Measurements from ENCODE around the gene TUBGCP2. TPM values are rescaled to one million over a fixed set of nuclear protein-coding genes. Genes with fewer than 3 reads are reported as not detected.

Gene TUBGCP2
- total and polyA plus RNA-seq, 9 of the 15 experiments (the other 6 are each of a cell fraction or from before 2014, with no cell fraction given) = 4.3 to 56.6 (median 28.4) TPM

DNA sequence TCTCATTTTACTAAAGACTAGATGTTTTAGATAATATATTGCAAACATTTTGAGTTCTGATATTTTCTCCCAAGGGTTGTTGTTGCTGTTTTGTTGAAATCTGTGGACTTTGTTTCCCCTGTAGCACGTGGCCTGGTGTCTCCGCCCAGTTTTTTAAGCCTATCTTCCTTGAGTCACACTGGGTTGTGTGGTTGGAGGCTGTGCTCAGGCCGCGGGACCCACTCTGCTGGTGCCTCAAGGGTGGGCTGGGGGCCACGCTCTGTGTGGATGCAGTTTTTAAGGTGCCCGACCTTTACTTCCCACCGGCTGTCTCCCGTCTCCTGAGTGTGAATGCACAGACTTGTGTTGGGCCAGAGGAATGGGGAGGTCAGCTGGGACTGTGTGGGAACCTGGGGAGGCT, 34.3 kb upstream of the TUBGCP2 start:
- DNase-seq (ENCODE audit: extremely low read depth in 1 of 4, low spot score in 3 of 4) (no peak), FAIRE-seq (no peak)
- POLR2A ChIA-PET = no interaction called here

GRCh38 chr10:133341983-133342382, 33.3 kb upstream of the TUBGCP2 start:
- CTCF ChIA-PET (ENCODE audit: low intra/inter-chr PET ratio) = no interaction called here
- POLR2A ChIA-PET = no interaction called here
- H3K9ac ChIP-seq (ENCODE audit: insufficient read depth in 1 of 2, low read depth in 2 of 2, low read length in 2 of 2) = no peak overlapping the region
- no peak for DNase-seq (ENCODE audit: extremely low read depth in 1 of 4, low spot score in 3 of 4)
- no peak for ATAC-seq
- H3K4me3 ChIP-seq = no peak overlapping the region
- 35% methylated on average over 4 of the region's 4 CpGs for WGBS (ENCODE audit: insufficient coverage, low coverage, missing lambda C conversion rate)
- no peaks in the 10 kb centered on the region for H3K9me1 ChIP-seq (ENCODE audit: control insufficient read depth, insufficient read depth, low read length)
- H3K9me3 ChIP-seq (replicated peaks; ENCODE audit: control insufficient read depth, insufficient read depth, low read depth, low read length) = no peaks in the 10 kb centered on the region
- in situ Hi-C loops (cut with MboI) (no loop called here), intact Hi-C loops (cut with micrococcal nuclease) (no loop called here)
- no peaks in the 10 kb centered on the region; a peak in 1 of 5 replicates for H3K27me3 ChIP-seq (ENCODE audit: control insufficient read depth in 2 of 2, insufficient read depth in 2 of 2, low read length in 2 of 2)
- no peaks in the 10 kb centered on the region for H3K36me3 ChIP-seq (ENCODE audit: control insufficient read depth, insufficient read depth, low read length)
- H4K20me1 ChIP-seq (replicated peaks; ENCODE audit: control insufficient read depth, insufficient read depth, low read length) = no peaks in the 10 kb centered on the region
- FAIRE-seq = no peak
- H2AFZ ChIP-seq (ENCODE audit: low read depth, low read length) = no peak overlapping the region
- no peak overlapping the region for H3K4me2 ChIP-seq (ENCODE audit: insufficient read depth, low read length)
- no TSS peak for BruUV-seq (replicated peaks)
- peaks cover 9 to 12% of the 10 kb centered on the region in 2 experiments; a peak in 4 of 5 replicates for H3K4me1 ChIP-seq (replicated peaks in 1 of 2; ENCODE audit: control insufficient read depth in 2 of 2, insufficient read depth in 2 of 2, low read length in 2 of 2)
- H3K27ac ChIP-seq (ENCODE audit: extremely low read depth, low read depth, low read length) = no peak overlapping the region
- H3K79me2 ChIP-seq (ENCODE audit: control insufficient read depth, insufficient read depth, low read length) = no peaks in the 10 kb centered on the region
- TF ChIP-seq ZFX (CRISPR knock-in tag; IDR thresholded peaks at IDR 0.05) (no peak), ERF (CRISPR knock-in tag; IDR thresholded peaks at IDR 0.05) (no peak), SMARCB1 (IDR thresholded peaks at IDR 0.05; ENCODE audit: insufficient read length, low read depth) (no peak), RAD51 (IDR thresholded peaks at IDR 0.05; ENCODE audit: borderline replicate concordance, low read depth) (no peak), ZNF41 (CRISPR knock-in tag; conservative IDR thresholded peaks at IDR 0.05) (no peak), TCF3 (CRISPR knock-in tag; IDR thresholded peaks at IDR 0.05) (no peak), ZNF77 (CRISPR knock-in tag; IDR thresholded peaks at IDR 0.05) (no peak)

More for the DNA sequence above, 34.3 kb upstream of the TUBGCP2 start:
- H4K20me1 ChIP-seq (replicated peaks; ENCODE audit: control insufficient read depth, insufficient read depth, low read length) = no peaks in the 10 kb centered on the region
- no peak overlapping the region for H3K27ac ChIP-seq (ENCODE audit: extremely low read depth, low read depth, low read length)
- in situ Hi-C loops (cut with MboI) (no loop called here), intact Hi-C loops (cut with micrococcal nuclease) (no loop called here)
- ATAC-seq = peak; percentile 16; the same call in 1 of the 3 replicates
- BruUV-seq (replicated peaks) = no TSS peak
- H3K4me3 ChIP-seq = no peak overlapping the region
- no peaks in the 10 kb centered on the region for H3K9me3 ChIP-seq (replicated peaks; ENCODE audit: control insufficient read depth, insufficient read depth, low read depth, low read length)
- H3K4me2 ChIP-seq (ENCODE audit: insufficient read depth, low read length) = peak overlapping the region; percentile 25; the same call in 1 of the 2 replicates
- CTCF ChIA-PET (ENCODE audit: low intra/inter-chr PET ratio) = no interaction called here
- H2AFZ ChIP-seq (ENCODE audit: low read depth, low read length) = peak overlapping the region; percentile 52; the same call in 1 of the 2 replicates
- H3K79me2 ChIP-seq (ENCODE audit: control insufficient read depth, insufficient read depth, low read length) = no peaks in the 10 kb centered on the region
- 44% methylated on average over 7 of the region's 8 CpGs for WGBS (ENCODE audit: insufficient coverage, low coverage, missing lambda C conversion rate)
- no peaks in the 10 kb centered on the region; a peak in 1 of 5 replicates for H3K27me3 ChIP-seq (ENCODE audit: control insufficient read depth in 2 of 2, insufficient read depth in 2 of 2, low read length in 2 of 2)
- TF ChIP-seq RFX5 (IDR thresholded peaks at IDR 0.05; ENCODE audit: low read depth, low read length) (no peak), MAFK (IDR thresholded peaks at IDR 0.05; ENCODE audit: low read length) (no peak), ZSCAN29 (IDR thresholded peaks at IDR 0.05) (no peak), KHSRP (IDR thresholded peaks at IDR 0.05) (no peak), NEUROD1 (IDR thresholded peaks at IDR 0.05; ENCODE audit: borderline replicate concordance, low read depth, low read length, partially characterized antibody) (no peak)
- H3K4me1 ChIP-seq (replicated peaks in 1 of 2; ENCODE audit: control insufficient read depth in 2 of 2, insufficient read depth in 2 of 2, low read length in 2 of 2) = peaks cover 9 to 19% of the 10 kb centered on the region in 2 experiments; a peak in 4 of 5 replicates
- H3K36me3 ChIP-seq (ENCODE audit: control insufficient read depth, insufficient read depth, low read length) = no peaks in the 10 kb centered on the region
- no peaks in the 10 kb centered on the region for H3K9me1 ChIP-seq (ENCODE audit: control insufficient read depth, insufficient read depth, low read length)
- peak overlapping the region in 1 of 2 experiments; percentile 63; a peak in 1 of 4 replicates for H3K9ac ChIP-seq (ENCODE audit: insufficient read depth in 1 of 2, low read depth in 2 of 2, low read length in 2 of 2)
